Breast epithelium (tissue), 3 donors: ENCODE measurements around the gene SLC30A10.

Experiments used
- CTCF ChIP-seq, 3 donors: fragments of 450-650 bp; IDR thresholded peaks; one replicate each; pipeline ENCODE4 v1.5.1; 2016 to 2017; ENCODE audit warnings: antibody characterized with exemption in 3 of 3, mild to moderate bottlenecking in 3 of 3, moderate library complexity in 3 of 3
- POLR2A ChIP-seq: fragments of 450-650 bp; IDR thresholded peaks from one replicate; pipeline ENCODE4 v1.6.1; 2016; ENCODE audit warnings: antibody characterized with exemption, mild to moderate bottlenecking, moderate library complexity
- POLR2AphosphoS5 ChIP-seq, 3 donors: sonication (generic); formaldehyde crosslinking; IDR thresholded peaks; one replicate each; pipeline ENCODE4 v1.6.1; 2017; ENCODE audit warnings: antibody characterized with exemption in 3 of 3

GRCh38 chr1:219906924-219907771, 21.2 kb downstream of the SLC30A10 start:
- TF ChIP-seq POLR2A = no peak
- TF ChIP-seq CTCF (IDR thresholded peaks at IDR 0.05) = no peak
- TF ChIP-seq POLR2AphosphoS5 (IDR thresholded peaks at IDR 0.05) = no peak
